Neural cell (in vitro differentiated cells): Measurements from ENCODE around the gene SDCCAG8. TPM values are rescaled to one million over a fixed set of nuclear protein-coding genes. Genes with fewer than 3 reads are reported as not detected.

ENCODE experiments used
- H2AFZ ChIP-seq: fragments of 200-600, 300-800 bp; sonication (generic), shearing (Covaris generic); 2 replicates; pipeline ENCODE4 v1.6.0; 2014; ENCODE audit warnings: low read depth, mild to moderate bottlenecking, antibody characterized with exemption, low read length, moderate library complexity
- H3F3A ChIP-seq: fragments of 200-600 bp; shearing (Covaris generic); 2 replicates; pipeline ENCODE4 v1.6.1; 2016; ENCODE audit warnings: mild to moderate bottlenecking, moderate library complexity, mixed read lengths, antibody characterized with exemption, low read length; ENCODE audit not compliant: insufficient read depth, poor library complexity, severe bottlenecking
- H3K27ac ChIP-seq: fragments of 200-600, 300-800 bp; sonication (generic), shearing (Covaris generic); 2 replicates; pipeline ENCODE4 v1.5.1; 2014; ENCODE audit warnings: mild to moderate bottlenecking, low read length, moderate library complexity
- H3K27me3 ChIP-seq: fragments of 300-800, 200-600 bp; sonication (generic), shearing (Covaris generic); 2 replicates; pipeline ENCODE4 v1.6.0; 2014; ENCODE audit warnings: mild to moderate bottlenecking, low read depth, low read length, moderate library complexity; ENCODE audit not compliant: insufficient read depth
- H3K36me3 ChIP-seq: fragments of 300-800, 200-600 bp; sonication (generic), shearing (Covaris generic); 2 replicates; pipeline ENCODE4 v1.5.1; 2014; ENCODE audit warnings: mild to moderate bottlenecking, antibody characterized with exemption, low read length, moderate library complexity; ENCODE audit not compliant: insufficient read depth
- H3K4me2 ChIP-seq: fragments of 300-800, 200-600 bp; sonication (generic), shearing (Covaris generic); 2 replicates; pipeline ENCODE4 v1.6.0; 2014; ENCODE audit warnings: mild to moderate bottlenecking, low read length
- H3K4me3 ChIP-seq: fragments of 300-800, 200-600 bp; sonication (generic), shearing (Covaris generic); 2 replicates; pipeline ENCODE4 v1.5.1; 2014; ENCODE audit warnings: mild to moderate bottlenecking, low read length, moderate library complexity
- H3K79me2 ChIP-seq: fragments of 200-600 bp; shearing (Covaris generic); replicated peaks from 2 replicates; pipeline ENCODE4 v1.6.0; 2014; ENCODE audit warnings: mild to moderate bottlenecking, low read length, moderate library complexity; ENCODE audit not compliant: insufficient read depth
- H3K9ac ChIP-seq: fragments of 300-800, 200-600 bp; sonication (generic), shearing (Covaris generic); 2 replicates; pipeline ENCODE4 v1.6.1; 2016; ENCODE audit warnings: mild to moderate bottlenecking, low read length, mixed read lengths
- H3K9me2 ChIP-seq: fragments of 200-600 bp; shearing (Covaris generic); 2 replicates; pipeline ENCODE4 v1.6.1; 2016; ENCODE audit warnings: mild to moderate bottlenecking, low read length, mixed read lengths; ENCODE audit not compliant: insufficient read depth
- H3K9me3 ChIP-seq: fragments of 200-600, 300-800 bp; sonication (generic), shearing (Covaris generic); 2 replicates; pipeline ENCODE4 v1.6.1; 2016; ENCODE audit warnings: mild to moderate bottlenecking, mixed run types, low read length, moderate library complexity, mixed read lengths
- H4K20me1 ChIP-seq: fragments of 200-600 bp; shearing (Covaris generic); 2 replicates; pipeline ENCODE4 v1.6.1; 2016; ENCODE audit warnings: mild to moderate bottlenecking, mixed run types; ENCODE audit not compliant: insufficient read depth
- EP300 ChIP-seq: fragments of 450-650 bp; conservative IDR thresholded peaks from 2 replicates; pipeline ENCODE4 v1.6.1; 2014; ENCODE audit warnings: antibody characterized with exemption, mild to moderate bottlenecking, moderate library complexity; ENCODE audit not compliant: poor library complexity, severe bottlenecking
- EZH2 ChIP-seq: fragments of 200-600, 300-800 bp; shearing (Covaris generic), sonication (generic); IDR thresholded peaks from 2 replicates; pipeline ENCODE4 v1.6.1; 2014; ENCODE audit warnings: antibody characterized with exemption, low read length, borderline replicate concordance, mild to moderate bottlenecking; ENCODE audit not compliant: insufficient read depth, poor library complexity, severe bottlenecking
- MXI1 ChIP-seq: fragments of 450-650 bp; conservative IDR thresholded peaks from 2 replicates; pipeline ENCODE4 v1.6.1; 2014; ENCODE audit warnings: antibody characterized with exemption, mild to moderate bottlenecking; ENCODE audit not compliant: poor library complexity, severe bottlenecking
- POLR2AphosphoS5 ChIP-seq: IDR thresholded peaks from 2 replicates; pipeline ENCODE4 v1.6.1; 2012
- RAD21 ChIP-seq: fragments of 450-650 bp; conservative IDR thresholded peaks from 2 replicates; pipeline ENCODE4 v1.6.1; 2014; ENCODE audit warnings: antibody characterized with exemption, mild to moderate bottlenecking, moderate library complexity
- REST ChIP-seq: IDR thresholded peaks from 2 replicates; pipeline ENCODE4 v1.6.1; 2012; ENCODE audit warnings: borderline replicate concordance
- SMC3 ChIP-seq: fragments of 450-650 bp; conservative IDR thresholded peaks from 2 replicates; pipeline ENCODE4 v1.6.1; 2014; ENCODE audit warnings: antibody characterized with exemption, mild to moderate bottlenecking, moderate library complexity; ENCODE audit not compliant: poor library complexity
- TAF1 ChIP-seq: IDR thresholded peaks from 2 replicates; pipeline ENCODE4 v1.6.1; 2012; ENCODE audit warnings: low read depth
- polyA plus RNA-seq: library from polyadenylated mRNA; depleted of rRNA; stranded (reverse); fragments of >200 nt; gene quantifications from 2 replicates; pipeline ENCODE4 v1.2.3, GENCODE V29; 2014
- TF ChIP-seq, protein P1 (sequence below): fragments of 450-650 bp; IDR thresholded peaks from 2 replicates; pipeline ENCODE4 v1.5.1; 2014; ENCODE audit warnings: antibody characterized with exemption, mild to moderate bottlenecking, moderate library complexity; ENCODE audit not compliant: poor library complexity, severe bottlenecking

SDCCAG8 gene
- polyA plus RNA-seq, 1 donor from 2014 or later, result 32.2 TPM

- Histone ChIP-seq H3F3A (no peaks in the 10 kb centered on the region), H3K27me3 (no peaks in the 10 kb centered on the region), H3K36me3 (peaks cover 11% of the 10 kb centered on the region), H4K20me1 (no peaks in the 10 kb centered on the region), H3K27ac (no peak overlapping the region), H3K4me2 (no peak overlapping the region), H3K9me3 (no peaks in the 10 kb centered on the region), H2AFZ (no peak overlapping the region), H3K4me3 (no peak overlapping the region), H3K9me2 (no peaks in the 10 kb centered on the region), H3K9ac (no peak overlapping the region), H3K79me2 (no peaks in the 10 kb centered on the region)
- TF ChIP-seq REST (no peak), RAD21 (no peak), EP300 (no peak), MXI1 (no peak), SMC3 (no peak), EZH2 (no peak), POLR2AphosphoS5 (no peak), TAF1 (no peak)
- TF ChIP-seq, protein P1, sequence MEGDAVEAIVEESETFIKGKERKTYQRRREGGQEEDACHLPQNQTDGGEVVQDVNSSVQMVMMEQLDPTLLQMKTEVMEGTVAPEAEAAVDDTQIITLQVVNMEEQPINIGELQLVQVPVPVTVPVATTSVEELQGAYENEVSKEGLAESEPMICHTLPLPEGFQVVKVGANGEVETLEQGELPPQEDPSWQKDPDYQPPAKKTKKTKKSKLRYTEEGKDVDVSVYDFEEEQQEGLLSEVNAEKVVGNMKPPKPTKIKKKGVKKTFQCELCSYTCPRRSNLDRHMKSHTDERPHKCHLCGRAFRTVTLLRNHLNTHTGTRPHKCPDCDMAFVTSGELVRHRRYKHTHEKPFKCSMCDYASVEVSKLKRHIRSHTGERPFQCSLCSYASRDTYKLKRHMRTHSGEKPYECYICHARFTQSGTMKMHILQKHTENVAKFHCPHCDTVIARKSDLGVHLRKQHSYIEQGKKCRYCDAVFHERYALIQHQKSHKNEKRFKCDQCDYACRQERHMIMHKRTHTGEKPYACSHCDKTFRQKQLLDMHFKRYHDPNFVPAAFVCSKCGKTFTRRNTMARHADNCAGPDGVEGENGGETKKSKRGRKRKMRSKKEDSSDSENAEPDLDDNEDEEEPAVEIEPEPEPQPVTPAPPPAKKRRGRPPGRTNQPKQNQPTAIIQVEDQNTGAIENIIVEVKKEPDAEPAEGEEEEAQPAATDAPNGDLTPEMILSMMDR, result no peak
These were observed 56.0 kb downstream of the SDCCAG8 start for GRCh38 chr1:243311809-243312208.

- Histone ChIP-seq H2AFZ (no peak overlapping the region), H3K9me2 (no peaks in the 10 kb centered on the region), H3K27me3 (no peaks in the 10 kb centered on the region), H3F3A (no peaks in the 10 kb centered on the region), H4K20me1 (no peaks in the 10 kb centered on the region), H3K27ac (no peak overlapping the region), H3K9me3 (no peaks in the 10 kb centered on the region), H3K36me3 (peaks cover 12% of the 10 kb centered on the region), H3K4me2 (no peak overlapping the region), H3K9ac (no peak overlapping the region), H3K79me2 (no peaks in the 10 kb centered on the region), H3K4me3 (no peak overlapping the region)
- no peak for TF ChIP-seq POLR2AphosphoS5
- no peak for TF ChIP-seq REST
- TF ChIP-seq, protein P1, result no peak
- TF ChIP-seq EP300, result no peak
- TF ChIP-seq RAD21, result no peak
- no peak for TF ChIP-seq SMC3
- TF ChIP-seq TAF1, result no peak
- TF ChIP-seq EZH2, result no peak
These were observed 57.3 kb downstream of the SDCCAG8 start for GRCh38 chr1:243312952-243313634.
